GM20000 (cell line): Measurements from ENCODE around the gene BMF.
"Not testable (repeated sequence)": the region's sequence is repeated elsewhere in the genome, so short reads cannot be mapped to it uniquely, and the experiment has no call there.

ENCODE experiments used
- DNase-seq: peaks from one replicate; pipeline ENCODE4 v3.0.0; 2012; ENCODE audit warnings: low spot score
- TF ChIP-seq, protein P1 (sequence below): IDR thresholded peaks from 2 replicates; pipeline ENCODE4 v1.5.1; 2012; ENCODE audit warnings: mild to moderate bottlenecking, control low read depth; ENCODE audit errors: extremely low read depth, missing control alignments

Gene BMF, protein sequence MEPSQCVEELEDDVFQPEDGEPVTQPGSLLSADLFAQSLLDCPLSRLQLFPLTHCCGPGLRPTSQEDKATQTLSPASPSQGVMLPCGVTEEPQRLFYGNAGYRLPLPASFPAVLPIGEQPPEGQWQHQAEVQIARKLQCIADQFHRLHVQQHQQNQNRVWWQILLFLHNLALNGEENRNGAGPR

DNA sequence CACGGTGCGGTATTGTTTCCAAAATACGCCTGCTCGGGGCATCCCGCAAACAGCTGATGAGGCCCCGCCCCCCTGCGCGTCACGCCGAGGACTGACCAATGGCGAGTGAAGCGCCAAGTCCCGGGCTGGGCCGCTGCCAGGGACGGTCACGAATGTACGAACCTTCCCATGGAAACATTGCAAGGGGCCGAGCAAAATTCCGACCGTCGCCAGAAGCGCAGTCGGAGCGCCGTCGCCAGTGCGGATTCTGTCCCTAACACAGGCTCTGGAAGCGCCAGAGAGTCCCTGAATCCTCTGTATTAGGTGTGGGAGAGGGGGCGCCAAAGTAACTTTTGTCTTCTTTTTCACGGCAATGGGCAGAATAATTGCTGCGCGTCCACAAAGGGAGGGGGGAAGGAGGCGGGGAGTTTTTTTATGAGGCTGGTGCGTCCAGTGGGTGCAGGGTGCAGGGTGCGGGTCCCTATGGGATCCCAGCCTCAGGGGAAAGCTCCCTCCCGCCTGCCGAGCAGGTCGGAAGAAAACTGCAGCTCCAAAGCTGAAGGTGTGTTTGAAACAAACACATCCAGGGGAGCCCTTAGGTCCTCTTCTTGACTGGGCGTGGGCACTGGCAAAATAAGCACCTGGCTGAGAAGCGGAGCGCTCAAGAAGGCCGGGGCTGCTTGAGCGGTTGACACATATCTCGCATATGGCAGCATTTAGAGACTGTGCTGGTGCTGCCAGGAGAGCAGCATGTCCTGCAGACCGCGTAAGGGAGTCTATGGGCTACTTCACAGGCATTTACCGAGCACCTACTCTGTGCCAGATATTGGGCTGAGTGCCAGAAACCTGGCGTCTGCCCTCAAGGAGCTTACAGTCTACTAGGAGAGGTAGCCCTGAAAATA lies at the start of gene BMF:
TSS of gene BMF (minus strand) at position 25 of the 881 bp plus-strand sequence. CDS start 2,793 bp downstream, outside the sequence.
- DNase-seq: peak; percentile 97
- TF ChIP-seq, protein P1, sequence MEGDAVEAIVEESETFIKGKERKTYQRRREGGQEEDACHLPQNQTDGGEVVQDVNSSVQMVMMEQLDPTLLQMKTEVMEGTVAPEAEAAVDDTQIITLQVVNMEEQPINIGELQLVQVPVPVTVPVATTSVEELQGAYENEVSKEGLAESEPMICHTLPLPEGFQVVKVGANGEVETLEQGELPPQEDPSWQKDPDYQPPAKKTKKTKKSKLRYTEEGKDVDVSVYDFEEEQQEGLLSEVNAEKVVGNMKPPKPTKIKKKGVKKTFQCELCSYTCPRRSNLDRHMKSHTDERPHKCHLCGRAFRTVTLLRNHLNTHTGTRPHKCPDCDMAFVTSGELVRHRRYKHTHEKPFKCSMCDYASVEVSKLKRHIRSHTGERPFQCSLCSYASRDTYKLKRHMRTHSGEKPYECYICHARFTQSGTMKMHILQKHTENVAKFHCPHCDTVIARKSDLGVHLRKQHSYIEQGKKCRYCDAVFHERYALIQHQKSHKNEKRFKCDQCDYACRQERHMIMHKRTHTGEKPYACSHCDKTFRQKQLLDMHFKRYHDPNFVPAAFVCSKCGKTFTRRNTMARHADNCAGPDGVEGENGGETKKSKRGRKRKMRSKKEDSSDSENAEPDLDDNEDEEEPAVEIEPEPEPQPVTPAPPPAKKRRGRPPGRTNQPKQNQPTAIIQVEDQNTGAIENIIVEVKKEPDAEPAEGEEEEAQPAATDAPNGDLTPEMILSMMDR: peak; percentile 3

GRCh38 chr15:40157778-40158447 lies 49.2 kb upstream of the BMF start:
- no peak for DNase-seq

DNA sequence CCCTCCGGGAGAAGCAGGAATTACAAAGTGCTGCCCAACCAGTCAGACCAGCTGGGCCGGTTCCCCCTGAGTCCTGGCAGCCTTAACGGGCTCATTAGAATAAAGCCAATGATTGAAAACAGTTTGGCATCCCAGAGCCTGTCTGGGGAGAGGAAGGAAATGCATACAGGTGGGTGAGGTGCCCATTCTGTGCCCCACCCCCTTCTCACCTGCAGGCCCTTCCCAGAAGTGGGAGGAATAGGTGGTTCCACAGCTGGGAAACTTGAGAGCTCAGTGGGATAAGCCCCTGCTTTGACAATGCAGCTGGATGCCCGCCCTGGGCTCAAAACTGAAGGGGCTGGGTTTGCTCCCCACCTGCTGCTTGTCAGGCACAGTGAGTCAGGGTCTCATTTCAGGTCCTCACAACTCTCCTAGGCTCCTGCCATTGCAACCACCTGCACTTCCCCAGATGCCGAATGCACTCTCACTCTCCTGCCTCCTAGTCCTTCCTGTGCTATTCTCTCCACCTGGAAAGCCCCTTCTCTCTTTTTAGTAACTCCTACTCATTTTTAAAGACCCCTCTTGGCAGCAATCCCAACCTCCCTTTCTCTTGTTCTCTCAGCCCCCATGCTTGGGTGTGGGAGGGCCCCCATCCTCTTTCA lies 46.7 kb upstream of the BMF start:
- TF ChIP-seq, protein P1: no peak
- no peak for DNase-seq

More at GRCh38 chr15:40157778-40158447, 49.2 kb upstream of the BMF start:
- TF ChIP-seq, protein P1: no peak

GRCh38 chr15:40154821-40155220 lies 46.1 kb upstream of the BMF start:
- DNase-seq: not testable (repeated sequence)

DNA sequence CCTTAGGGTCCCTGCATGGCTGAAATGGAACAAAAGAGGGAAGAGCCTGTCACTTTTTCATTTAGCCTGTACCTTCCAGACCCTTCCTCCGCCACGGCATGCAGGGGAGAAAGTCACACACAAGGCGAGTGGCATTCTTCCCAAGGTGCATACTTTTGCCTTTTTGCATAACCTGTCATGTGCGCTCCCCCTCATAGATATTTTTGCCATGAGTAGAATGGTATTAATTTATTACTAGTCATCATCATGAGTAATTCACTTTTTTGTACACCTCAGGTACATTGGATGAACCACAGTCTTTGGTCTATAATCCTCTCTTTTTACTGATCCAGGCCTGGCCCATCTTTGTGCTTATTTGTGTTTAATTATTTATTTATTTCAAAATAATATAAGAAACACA lies 43.3 kb upstream of the BMF start:
- DNase-seq: no peak
- TF ChIP-seq, protein P1: no peak

DNA sequence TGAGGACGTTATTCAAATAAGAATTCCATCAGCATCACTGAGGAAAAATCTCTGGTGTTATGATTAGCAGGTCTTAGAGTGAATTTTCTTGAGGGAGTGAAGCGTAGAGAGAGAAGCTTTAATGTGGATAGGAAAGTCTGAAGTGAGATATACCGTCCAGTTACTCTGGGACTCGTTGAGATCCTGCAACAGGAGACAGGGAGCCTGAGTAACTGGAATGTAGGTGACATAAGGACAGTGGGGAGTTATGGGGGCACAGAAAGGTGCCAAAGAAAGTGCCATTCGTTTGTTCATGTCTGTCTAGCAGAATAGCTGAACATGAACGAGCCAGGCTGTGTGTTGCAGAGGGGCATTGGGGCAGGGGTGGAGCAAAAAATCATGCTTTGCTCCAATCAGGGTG lies 42.8 kb upstream of the BMF start:
- no peak for DNase-seq
- TF ChIP-seq, protein P1: no peak

- TF ChIP-seq, protein P1: no peak
- DNase-seq: no peak
Measured at GRCh38 chr15:40150163-40150925, 41.7 kb upstream of the BMF start.
